Retina (tissue), 1 donor: Measurements from ENCODE around the gene SRGAP1.
"Not testable (repeated sequence)": the region's sequence is repeated elsewhere in the genome, so short reads cannot be mapped to it uniquely, and the experiment has no call there.

ENCODE experiments used
- DNase-seq: peaks from one replicate; pipeline ENCODE4 v3.0.0-alpha.2; 2016

SRGAP1 gene

GRCh38 chr12:64018116-64018515 is 173.6 kb downstream of the SRGAP1 start:
- DNase-seq = not testable (repeated sequence)

DNA sequence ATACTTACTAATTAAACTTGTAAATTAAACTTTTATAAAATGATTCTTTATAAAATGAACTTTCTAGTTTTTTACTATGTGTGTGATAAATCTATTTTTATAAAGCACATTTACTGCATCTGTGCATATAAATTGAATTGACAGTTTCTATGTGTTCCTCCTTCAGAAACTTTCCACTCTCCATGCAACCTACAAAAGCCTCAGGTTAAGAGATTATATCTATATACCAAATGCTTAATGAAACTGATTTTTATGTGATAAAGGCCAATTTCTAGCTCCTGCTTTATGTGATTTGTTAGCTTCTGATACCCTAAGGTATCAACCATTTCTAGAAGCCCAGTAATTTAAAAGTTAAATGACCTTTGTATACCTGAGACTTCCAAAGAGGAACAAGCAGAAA is 174.0 kb downstream of the SRGAP1 start:
- DNase-seq = no peak

- no peak for DNase-seq
These were observed 174.6 kb downstream of the SRGAP1 start for GRCh38 chr12:64019101-64019500.

DNA sequence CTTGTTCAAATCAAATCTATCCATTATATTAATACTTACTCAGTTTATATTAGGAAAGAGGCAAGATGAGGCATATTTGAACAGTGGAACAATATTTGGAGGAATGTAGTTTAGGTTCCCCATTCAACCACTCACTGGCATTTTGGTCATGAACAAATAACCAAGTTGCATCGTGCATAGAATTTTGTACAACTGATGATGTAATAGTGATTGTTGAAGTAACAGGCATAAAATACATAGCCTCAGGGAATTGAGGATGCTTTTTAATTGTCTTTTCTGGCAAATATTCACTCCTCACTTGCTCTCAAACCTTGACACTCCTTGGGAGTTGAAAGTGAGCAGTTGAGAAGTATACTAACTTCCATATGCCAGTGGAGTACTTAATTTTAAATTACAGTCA is 175.2 kb downstream of the SRGAP1 start:
- no peak for DNase-seq

GRCh38 chr12:64025174-64025958 is 180.9 kb downstream of the SRGAP1 start:
- no peak for DNase-seq

DNA sequence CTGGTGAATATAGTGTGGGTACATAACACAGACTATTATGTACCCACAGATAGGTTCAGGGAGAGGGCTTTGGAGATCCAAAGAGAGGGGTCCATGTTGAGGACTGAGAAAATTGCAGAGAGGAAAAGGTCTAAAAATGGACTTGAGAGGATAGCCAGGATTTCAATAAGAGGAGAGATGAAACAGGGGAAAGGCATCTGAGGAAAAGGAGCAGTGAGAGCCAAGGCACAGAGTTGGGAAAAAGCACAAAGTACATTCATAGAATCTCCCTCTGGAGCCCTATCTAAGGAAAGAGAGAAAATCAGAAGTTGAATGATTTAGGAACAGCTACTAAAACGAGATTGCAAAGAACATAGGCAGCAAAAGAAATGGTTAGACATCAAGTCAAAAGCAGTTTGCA is 182.8 kb downstream of the SRGAP1 start:
- no peak for DNase-seq

DNA sequence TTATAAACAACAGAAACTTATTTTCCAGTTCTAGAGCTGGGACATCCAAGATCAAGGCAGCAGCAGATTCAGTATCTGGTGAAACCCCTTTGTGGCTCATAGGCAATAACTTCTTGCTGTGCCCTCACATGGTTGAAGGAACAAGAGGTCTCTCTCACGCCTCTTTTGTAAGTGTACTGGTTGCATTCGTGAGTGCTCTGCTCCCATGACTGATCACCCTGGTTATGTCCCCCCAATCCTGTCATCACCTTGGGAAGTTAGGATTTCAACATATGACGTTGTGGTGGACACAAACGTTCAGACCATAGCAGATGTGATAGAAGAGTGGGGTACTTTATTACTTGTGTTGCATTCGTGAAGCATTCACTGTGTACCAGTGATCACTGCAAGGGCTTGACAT is 184.0 kb downstream of the SRGAP1 start:
- no peak for DNase-seq

DNA sequence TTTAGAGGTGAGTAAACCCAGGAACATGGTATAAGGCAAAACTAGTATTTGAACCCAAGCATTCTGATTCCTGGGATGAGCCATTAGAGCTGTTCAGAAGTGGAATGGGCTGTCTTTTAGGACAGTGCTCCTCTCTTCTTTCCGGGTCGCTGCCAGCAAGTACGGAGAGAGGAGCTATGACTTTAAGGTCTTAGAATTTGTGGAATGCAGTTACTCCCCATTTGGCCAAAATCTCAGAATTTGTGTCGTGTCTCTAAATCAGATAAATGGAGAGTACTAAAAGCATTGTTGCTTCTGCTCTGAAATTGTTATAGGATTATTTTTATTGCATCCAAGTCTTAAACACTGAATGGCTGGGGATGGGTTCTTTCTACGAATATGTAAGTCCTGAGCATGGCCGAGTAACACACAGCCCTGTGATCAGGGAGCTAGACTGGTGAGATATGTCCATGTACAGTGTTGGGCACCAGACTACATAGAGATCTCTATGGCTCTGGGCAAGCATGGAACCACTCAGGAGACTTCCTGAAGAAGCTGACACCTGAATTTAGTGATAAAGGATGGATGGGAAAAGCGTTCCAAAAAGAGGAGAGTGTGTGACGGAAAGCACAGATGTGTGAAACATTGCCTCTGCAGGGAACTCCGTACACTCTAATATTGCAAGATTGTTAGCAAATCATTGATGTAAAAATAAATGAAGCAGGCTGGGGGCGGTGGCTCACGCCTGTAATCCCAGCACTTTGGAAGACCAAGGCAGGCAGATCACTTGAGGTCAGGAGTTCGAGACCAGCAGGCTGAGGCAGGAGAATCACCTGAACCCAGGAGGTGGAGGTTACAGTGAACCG is 184.7 kb downstream of the SRGAP1 start:
- no peak for DNase-seq

GRCh38 chr12:64030155-64030554 is 185.7 kb downstream of the SRGAP1 start:
- no peak for DNase-seq

DNA sequence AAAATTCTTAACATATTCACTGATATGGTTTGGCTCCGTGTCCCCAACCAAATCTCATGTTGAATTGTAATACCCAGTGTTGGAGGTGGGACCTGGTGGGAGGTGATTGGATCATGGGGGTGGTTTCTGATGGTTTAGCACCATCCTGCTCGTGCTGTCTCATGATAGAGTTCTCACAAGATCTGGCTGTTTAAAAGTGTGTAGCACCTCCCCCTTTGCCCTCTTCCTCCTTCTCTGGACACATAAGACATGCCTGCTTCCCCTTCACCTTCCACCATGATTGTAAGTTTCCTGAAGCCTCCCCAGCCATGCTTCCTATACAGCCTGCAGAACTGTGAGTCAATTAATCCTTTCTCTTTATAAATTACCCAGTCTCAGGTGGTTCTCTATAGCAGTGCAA is 189.6 kb downstream of the SRGAP1 start:
- DNase-seq = not testable (repeated sequence)

DNA sequence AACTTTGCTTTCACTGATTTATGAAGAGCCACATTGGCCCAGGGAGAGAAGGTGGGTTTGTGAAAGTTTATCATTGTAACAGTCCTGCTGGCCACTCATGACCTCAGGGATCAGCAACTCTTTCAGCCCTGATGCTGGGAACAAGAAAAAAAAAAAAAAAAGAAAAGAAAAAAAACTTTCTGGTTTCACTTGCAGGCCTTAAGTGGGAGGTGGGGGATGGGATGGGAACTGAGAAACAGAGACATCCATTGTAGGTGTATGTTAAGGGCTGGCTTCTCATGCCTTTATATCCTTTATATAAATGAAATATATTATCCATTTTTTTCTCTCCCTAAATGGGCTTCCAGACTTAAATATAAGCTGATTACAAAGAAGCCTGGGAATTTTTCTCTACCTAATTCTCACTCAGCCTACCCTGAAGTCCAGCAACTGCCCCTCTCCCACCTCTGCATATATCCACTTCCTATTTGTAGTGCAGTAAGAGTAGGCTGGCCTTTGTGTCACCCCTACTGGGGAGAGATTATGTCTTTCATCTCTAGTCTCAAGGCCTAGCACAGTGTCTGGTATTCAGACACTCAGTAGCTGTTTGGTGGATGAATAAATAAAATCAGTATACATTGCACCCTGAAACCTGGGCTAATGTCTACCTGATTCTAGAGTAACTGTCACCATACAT is 190.5 kb downstream of the SRGAP1 start:
- DNase-seq = no peak

GRCh38 chr12:64036414-64036813 is 191.9 kb downstream of the SRGAP1 start:
- DNase-seq = no peak

- DNase-seq = peak; percentile 53
These were observed 194.9 kb downstream of the SRGAP1 start for GRCh38 chr12:64039281-64039871.

- DNase-seq = no peak
These were observed 198.4 kb downstream of the SRGAP1 start for GRCh38 chr12:64042911-64043310.

DNA sequence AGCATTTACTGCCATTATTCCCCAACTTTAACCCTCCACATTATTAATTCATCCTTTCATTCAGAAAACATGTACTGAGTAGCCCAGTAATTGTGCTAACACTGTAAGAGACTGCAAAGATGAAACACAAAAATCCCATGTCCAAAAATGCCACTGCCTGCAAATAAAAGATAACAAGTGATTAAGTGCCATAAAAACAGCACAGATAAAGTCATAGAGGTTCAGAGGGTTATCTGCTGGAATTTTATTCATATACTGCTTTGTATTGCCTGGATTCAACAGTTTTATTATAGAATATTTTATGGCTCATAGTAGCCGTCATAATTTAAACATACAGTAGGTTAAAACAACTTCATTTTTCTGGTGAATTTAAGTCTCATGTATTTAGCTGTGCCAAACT is 199.7 kb downstream of the SRGAP1 start:
- no peak for DNase-seq

DNA sequence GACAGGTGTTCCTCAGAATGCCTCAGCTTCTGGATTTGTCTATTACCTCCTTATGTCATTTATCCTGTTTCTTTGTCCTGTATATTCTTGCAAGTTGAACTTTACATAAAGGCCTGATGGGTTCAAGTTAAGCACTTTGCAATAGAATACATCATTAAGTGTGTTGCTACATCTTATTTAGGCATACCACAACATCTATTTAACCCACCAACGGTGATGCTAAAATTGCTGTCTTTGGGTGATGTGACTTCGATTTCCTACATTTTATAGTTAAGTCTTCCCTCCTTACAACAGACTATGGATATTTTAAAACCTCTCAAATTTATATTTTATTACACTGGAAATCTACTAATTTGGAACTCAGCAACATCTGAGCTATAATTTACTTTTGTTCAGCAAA is 206.6 kb downstream of the SRGAP1 start:
- DNase-seq = no peak

DNA sequence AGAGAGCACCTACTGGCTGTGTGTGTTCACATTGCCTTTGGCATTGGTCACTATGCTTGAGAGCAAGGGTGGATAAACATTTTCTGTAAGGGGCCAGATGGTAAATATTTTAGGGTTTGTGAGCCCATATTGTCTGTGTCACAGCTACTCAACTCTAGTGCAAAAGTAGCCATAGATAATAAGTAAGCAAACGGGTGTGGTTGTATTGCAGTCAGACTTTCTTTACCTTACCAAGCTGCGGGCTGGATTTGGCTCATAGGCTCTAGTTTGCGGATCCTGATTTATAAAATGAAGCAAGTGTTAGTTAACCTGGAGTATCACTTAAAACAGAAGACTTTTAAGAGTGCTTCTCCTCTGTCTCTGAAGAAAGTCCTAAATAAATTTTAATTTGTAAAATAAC is 208.6 kb downstream of the SRGAP1 start:
- no peak for DNase-seq

DNA sequence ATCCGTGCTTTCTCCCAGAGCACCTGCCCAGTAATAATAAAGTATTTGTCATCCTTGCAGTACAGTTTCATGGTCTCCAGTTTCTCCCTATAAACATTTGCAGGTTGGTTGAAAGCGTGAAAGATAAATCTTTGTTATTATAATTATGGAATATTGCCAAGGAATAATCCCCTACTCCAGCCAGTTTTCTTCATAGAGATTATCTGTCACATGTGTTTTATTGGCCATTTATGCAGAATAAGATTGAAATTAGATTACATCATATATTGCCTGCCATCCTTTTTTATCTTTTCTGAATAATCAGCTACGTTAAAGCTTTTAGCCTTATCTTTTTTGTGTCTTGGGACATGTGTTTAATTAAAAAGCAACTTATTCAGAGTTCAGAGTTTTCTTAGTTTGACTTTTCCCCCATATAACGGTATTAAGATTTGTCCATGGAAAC is 209.6 kb downstream of the SRGAP1 start:
- no peak for DNase-seq

DNA sequence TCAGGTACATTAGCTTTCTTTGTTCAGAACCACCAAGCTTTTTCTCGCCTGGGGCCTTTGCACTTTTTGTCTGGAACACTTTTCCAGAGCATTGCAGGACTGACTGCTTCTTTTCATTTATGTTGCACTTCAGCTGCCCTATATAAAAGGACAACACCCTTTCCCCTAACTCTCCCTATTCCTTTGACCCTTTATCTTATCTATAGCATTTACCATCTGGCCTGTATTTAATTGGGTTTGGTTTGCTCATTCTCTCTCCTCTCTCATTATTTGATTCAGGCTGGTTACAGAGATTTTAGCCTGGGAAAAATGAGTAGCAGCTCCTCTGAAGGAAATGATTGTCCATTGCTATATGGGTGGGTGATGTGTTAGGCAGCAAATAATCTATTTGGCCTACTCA is 212.2 kb downstream of the SRGAP1 start:
- DNase-seq = no peak

DNA sequence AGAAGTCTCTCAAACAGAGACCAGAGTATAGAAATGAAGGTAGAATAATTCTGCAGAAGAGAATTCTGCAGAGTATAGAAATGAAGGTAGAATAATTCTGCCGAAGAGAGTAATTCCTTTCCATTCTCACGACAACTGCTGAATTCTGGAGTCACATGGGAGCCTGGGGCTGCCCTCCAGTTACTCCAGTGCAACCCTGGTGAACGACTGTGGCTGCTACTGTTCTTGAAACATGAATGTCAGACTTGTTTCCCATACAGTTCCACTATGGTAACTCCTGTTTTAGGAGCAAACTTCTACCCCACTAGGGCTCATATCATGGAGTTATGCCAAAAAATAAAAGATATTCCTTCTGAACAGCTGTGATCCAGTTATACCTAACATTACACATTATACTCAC is 213.2 kb downstream of the SRGAP1 start:
- no peak for DNase-seq

- peak; percentile 16 for DNase-seq
These were observed 214.2 kb downstream of the SRGAP1 start for GRCh38 chr12:64058541-64059265.

- DNase-seq = no peak
These were observed 215.2 kb downstream of the SRGAP1 start for GRCh38 chr12:64059685-64060084.
